ENCODE results near the gene STAT6. TPM values are rescaled to one million over a fixed set of nuclear protein-coding genes. Genes with fewer than 3 reads are reported as not detected.

STAT6 gene
- polyA plus RNA-seq, 1 experiment: 79.5 TPM

- H3K4me3 ChIP-seq (ENCODE audit: low read depth, low read length): no peak overlapping the region
- ChIA-PET CTCF (interaction anchor here (0.5 to 3.0 kb wide), 30 partner anchors 9 to 343 kb away, joined by 3 to 47 read pairs (median 4); partner anchors contain the start of genes NAB2, NEMP1, STAT6 and TAC3), POLR2A (interaction anchor here (0.7 to 1.6 kb wide), 8 partner anchors 10 to 104 kb away, joined by 3 to 18 read pairs (median 4); partner anchors contain the start of genes NAB2 and NEMP1)
- no peaks in the 10 kb centered on the region for H3K9me3 ChIP-seq (ENCODE audit: control insufficient read depth, insufficient read depth, low read length)
- DNase-seq (ENCODE audit: low read depth, low spot score): peak; percentile 73
- H3K27me3 ChIP-seq (ENCODE audit: control insufficient read depth, insufficient read depth, low read length): no peaks in the 10 kb centered on the region
- H3K27ac ChIP-seq (ENCODE audit: low read depth, low read length): no peak overlapping the region
- peak; percentile 90 for TF ChIP-seq CTCF (IDR thresholded peaks at IDR 0.05; ENCODE audit: low read depth, low read length)
Observed at GRCh38 chr12:57069523-57069922, 41.6 kb downstream of the STAT6 start.

DNA sequence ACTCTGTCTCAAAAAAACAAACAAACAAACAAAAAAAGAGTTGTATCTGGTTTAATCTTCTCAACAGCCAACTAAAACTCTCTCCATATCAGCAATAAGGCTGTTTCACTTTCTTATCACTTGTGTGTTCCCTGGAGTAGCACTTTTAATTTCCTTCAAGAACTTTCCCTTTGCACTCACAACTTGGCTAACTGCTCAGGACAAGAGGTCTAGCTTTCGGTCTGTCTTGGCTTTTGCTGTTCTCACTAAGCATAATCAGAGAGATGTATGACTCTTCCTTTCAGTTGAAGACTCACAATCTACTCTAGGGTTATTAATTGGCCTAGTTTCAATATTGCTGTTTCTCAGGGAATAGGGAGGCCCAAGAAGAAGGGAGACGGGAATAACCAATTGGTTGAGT is 44.9 kb downstream of the STAT6 start:
- POLR2A ChIA-PET: no interaction called here
- DNase-seq (ENCODE audit: low read depth, low spot score): no peak
- Histone ChIP-seq H3K27me3 (ENCODE audit: control insufficient read depth, insufficient read depth, low read length) (no peaks in the 10 kb centered on the region), H3K27ac (ENCODE audit: low read depth, low read length) (no peak overlapping the region), H3K9me3 (ENCODE audit: control insufficient read depth, insufficient read depth, low read length) (no peaks in the 10 kb centered on the region), H3K4me3 (ENCODE audit: low read depth, low read length) (no peak overlapping the region)
- CTCF ChIA-PET: interaction anchor here (1.5 to 2.4 kb wide), 3 partner anchors 46 to 59 kb away, joined by 4 to 13 read pairs (median 6); partner anchors contain the start of gene STAT6
- TF ChIP-seq CTCF (IDR thresholded peaks at IDR 0.05; ENCODE audit: low read depth, low read length): no peak

- Histone ChIP-seq H3K27me3 (ENCODE audit: control insufficient read depth, insufficient read depth, low read length) (no peaks in the 10 kb centered on the region), H3K9me3 (ENCODE audit: control insufficient read depth, insufficient read depth, low read length) (no peaks in the 10 kb centered on the region), H3K27ac (ENCODE audit: low read depth, low read length) (no peak overlapping the region), H3K4me3 (ENCODE audit: low read depth, low read length) (no peak overlapping the region)
- ChIA-PET POLR2A (no interaction called here), CTCF (interaction anchor here (2.4 to 8.5 kb wide), 3 partner anchors 56 to 306 kb away, joined by 13 to 273 read pairs (median 36); partner anchors contain the start of gene ZBTB39)
- DNase-seq (ENCODE audit: low read depth, low spot score): no peak
- TF ChIP-seq CTCF (IDR thresholded peaks at IDR 0.05; ENCODE audit: low read depth, low read length): no peak
Observed at GRCh38 chr12:57063991-57064685, 47.0 kb downstream of the STAT6 start.

DNA sequence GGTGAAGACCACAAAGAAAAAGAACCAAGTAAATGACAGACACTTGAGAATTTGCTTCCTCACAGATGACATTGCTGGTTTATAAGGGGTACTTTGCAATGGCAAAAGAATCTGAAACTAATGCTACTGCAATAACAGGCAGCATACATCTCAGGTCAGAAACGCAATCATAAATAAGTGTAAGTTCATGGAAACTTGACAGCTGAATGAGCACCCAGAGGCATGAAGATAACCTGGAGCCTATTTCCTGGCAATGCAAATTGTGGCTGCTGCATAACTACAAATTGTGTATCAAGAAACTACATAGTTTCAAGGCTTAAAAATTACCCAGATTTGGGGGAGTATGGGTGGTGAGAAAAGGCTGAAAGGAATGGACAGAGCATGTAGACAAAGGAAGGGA is 52.7 kb downstream of the STAT6 start:
- no peak overlapping the region for H3K4me3 ChIP-seq (ENCODE audit: low read depth, low read length)
- H3K9me3 ChIP-seq (ENCODE audit: control insufficient read depth, insufficient read depth, low read length): no peaks in the 10 kb centered on the region
- DNase-seq (ENCODE audit: low read depth, low spot score): no peak
- CTCF ChIA-PET: interaction anchor here (8.5 kb wide), 1 partner anchor 51 kb away, joined by 273 read pairs; the partner anchor contains the start of gene ZBTB39
- no peaks in the 10 kb centered on the region for H3K27me3 ChIP-seq (ENCODE audit: control insufficient read depth, insufficient read depth, low read length)
- no peak for TF ChIP-seq CTCF (IDR thresholded peaks at IDR 0.05; ENCODE audit: low read depth, low read length)
- no peak overlapping the region for H3K27ac ChIP-seq (ENCODE audit: low read depth, low read length)
- POLR2A ChIA-PET: no interaction called here

DNA sequence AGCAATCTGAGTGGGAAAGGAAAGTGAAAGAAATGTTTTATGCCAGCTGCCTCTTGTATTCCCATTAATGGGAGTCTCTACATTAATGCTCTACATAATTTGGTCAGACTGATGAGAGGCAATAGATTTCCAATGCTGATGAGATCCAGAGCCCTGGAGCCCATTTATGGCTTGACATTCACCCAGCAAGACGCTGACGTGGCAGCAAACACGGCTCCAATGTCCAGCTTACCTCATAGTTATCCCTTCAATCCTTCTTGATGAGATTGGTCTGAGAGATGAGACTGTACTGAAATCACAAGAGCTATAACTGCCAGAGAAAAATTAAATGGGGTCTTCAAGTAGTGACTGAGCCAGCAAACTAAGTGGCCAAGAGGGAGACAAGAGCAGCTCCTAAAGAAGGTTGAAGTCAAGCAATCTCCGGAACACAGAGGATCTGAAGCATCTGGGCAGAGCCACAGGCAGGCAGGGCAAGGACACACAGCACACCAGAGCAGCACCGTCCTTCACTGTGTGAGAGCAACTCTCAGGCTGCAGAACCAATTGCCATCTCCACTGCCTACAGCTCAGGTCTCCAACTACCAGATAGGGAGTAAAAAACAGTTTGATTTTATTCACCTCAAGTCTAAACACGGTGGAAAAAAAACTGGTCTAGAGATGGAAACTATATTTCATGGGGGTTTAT is 54.0 kb downstream of the STAT6 start:
- no peak for TF ChIP-seq CTCF (IDR thresholded peaks at IDR 0.05; ENCODE audit: low read depth, low read length)
- ChIA-PET POLR2A (no interaction called here), CTCF (interaction anchor here (1.6 to 8.5 kb wide), 2 partner anchors 50 to 299 kb away, joined by 4 to 273 read pairs; partner anchors contain the start of gene ZBTB39)
- Histone ChIP-seq H3K27me3 (ENCODE audit: control insufficient read depth, insufficient read depth, low read length) (no peaks in the 10 kb centered on the region), H3K27ac (ENCODE audit: low read depth, low read length) (no peak overlapping the region), H3K4me3 (ENCODE audit: low read depth, low read length) (no peak overlapping the region), H3K9me3 (ENCODE audit: control insufficient read depth, insufficient read depth, low read length) (no peaks in the 10 kb centered on the region)
- no peak for DNase-seq (ENCODE audit: low read depth, low spot score)
